Measurements from ENCODE around the gene PWWP2B.
A peak's percentile ranks its signal among the peaks of the same experiment; 100 is the strongest.

The PWWP2B gene

GRCh38 chr10:132446661-132447445 is 49.9 kb downstream of the PWWP2B start:
- Histone ChIP-seq H3K27me3 (ENCODE audit: control insufficient read depth, insufficient read depth, low read length, poor library complexity, severe bottlenecking) (no peaks in the 10 kb centered on the region), H3K4me3 (ENCODE audit: insufficient read depth, low read depth, low read length) (no peak overlapping the region), H3K4me1 (ENCODE audit: control insufficient read depth, insufficient read depth, low read length) (peaks cover 41% of the 10 kb centered on the region), H3K27ac (ENCODE audit: insufficient read depth, low read depth, low read length, poor library complexity, severe bottlenecking) (no peak overlapping the region), H3K36me3 (ENCODE audit: control insufficient read depth, insufficient read depth, low read length) (no peaks in the 10 kb centered on the region), H3K9me3 (ENCODE audit: control insufficient read depth, low read length) (no peaks in the 10 kb centered on the region)
- 80 to 81% methylated on average over 17 of the region's 17 CpGs for WGBS, 2 experiments

- H3K4me1 ChIP-seq (ENCODE audit: control insufficient read depth, insufficient read depth, low read length) = peaks cover 41% of the 10 kb centered on the region
- no peaks in the 10 kb centered on the region for H3K36me3 ChIP-seq (ENCODE audit: control insufficient read depth, insufficient read depth, low read length)
- no peak overlapping the region for H3K4me3 ChIP-seq (ENCODE audit: insufficient read depth, low read depth, low read length)
- WGBS, 2 experiments = 78 to 79% methylated on average over 29 of the region's 29 CpGs
- no peaks in the 10 kb centered on the region for H3K27me3 ChIP-seq (ENCODE audit: control insufficient read depth, insufficient read depth, low read length, poor library complexity, severe bottlenecking)
- no peaks in the 10 kb centered on the region for H3K9me3 ChIP-seq (ENCODE audit: control insufficient read depth, low read length)
- peak overlapping the region; percentile 58 for H3K27ac ChIP-seq (ENCODE audit: insufficient read depth, low read depth, low read length, poor library complexity, severe bottlenecking)
These were observed 50.6 kb downstream of the PWWP2B start for GRCh38 chr10:132447446-132448247.

- Histone ChIP-seq H3K4me3 (ENCODE audit: insufficient read depth, low read depth, low read length) (no peak overlapping the region), H3K36me3 (ENCODE audit: control insufficient read depth, insufficient read depth, low read length) (no peaks in the 10 kb centered on the region), H3K9me3 (ENCODE audit: control insufficient read depth, low read length) (no peaks in the 10 kb centered on the region), H3K4me1 (ENCODE audit: control insufficient read depth, insufficient read depth, low read length) (peaks cover 41% of the 10 kb centered on the region), H3K27me3 (ENCODE audit: control insufficient read depth, insufficient read depth, low read length, poor library complexity, severe bottlenecking) (no peaks in the 10 kb centered on the region), H3K27ac (ENCODE audit: insufficient read depth, low read depth, low read length, poor library complexity, severe bottlenecking) (peak overlapping the region; percentile 58)
- 64 to 66% methylated on average over 8 to 13 of the region's 15 CpGs for WGBS, 2 experiments
These were observed 51.3 kb downstream of the PWWP2B start for GRCh38 chr10:132448248-132448731.

GRCh38 chr10:132449051-132449810 is 52.2 kb downstream of the PWWP2B start:
- no peak overlapping the region for H3K27ac ChIP-seq (ENCODE audit: insufficient read depth, low read depth, low read length, poor library complexity, severe bottlenecking)
- H3K4me1 ChIP-seq (ENCODE audit: control insufficient read depth, insufficient read depth, low read length) = peaks cover 40% of the 10 kb centered on the region
- no peaks in the 10 kb centered on the region for H3K9me3 ChIP-seq (ENCODE audit: control insufficient read depth, low read length)
- H3K4me3 ChIP-seq (ENCODE audit: insufficient read depth, low read depth, low read length) = no peak overlapping the region
- 80 to 88% methylated on average over 12 to 19 of the region's 22 CpGs for WGBS, 2 experiments
- H3K27me3 ChIP-seq (ENCODE audit: control insufficient read depth, insufficient read depth, low read length, poor library complexity, severe bottlenecking) = no peaks in the 10 kb centered on the region
- no peaks in the 10 kb centered on the region for H3K36me3 ChIP-seq (ENCODE audit: control insufficient read depth, insufficient read depth, low read length)

- Histone ChIP-seq H3K4me3 (ENCODE audit: insufficient read depth, low read depth, low read length) (no peak overlapping the region), H3K27ac (ENCODE audit: insufficient read depth, low read depth, low read length, poor library complexity, severe bottlenecking) (no peak overlapping the region), H3K4me1 (ENCODE audit: control insufficient read depth, insufficient read depth, low read length) (peaks cover 37% of the 10 kb centered on the region), H3K36me3 (ENCODE audit: control insufficient read depth, insufficient read depth, low read length) (no peaks in the 10 kb centered on the region), H3K9me3 (ENCODE audit: control insufficient read depth, low read length) (no peaks in the 10 kb centered on the region), H3K27me3 (ENCODE audit: control insufficient read depth, insufficient read depth, low read length, poor library complexity, severe bottlenecking) (no peaks in the 10 kb centered on the region)
- WGBS, 2 experiments = 86 to 93% methylated on average over 8 of the region's 11 CpGs
These were observed 52.8 kb downstream of the PWWP2B start for GRCh38 chr10:132449811-132450181.

GRCh38 chr10:132450466-132450824 is 53.4 kb downstream of the PWWP2B start:
- no peak overlapping the region for H3K4me3 ChIP-seq (ENCODE audit: insufficient read depth, low read depth, low read length)
- no peak overlapping the region for H3K27ac ChIP-seq (ENCODE audit: insufficient read depth, low read depth, low read length, poor library complexity, severe bottlenecking)
- peaks cover 31% of the 10 kb centered on the region for H3K4me1 ChIP-seq (ENCODE audit: control insufficient read depth, insufficient read depth, low read length)
- no peaks in the 10 kb centered on the region for H3K27me3 ChIP-seq (ENCODE audit: control insufficient read depth, insufficient read depth, low read length, poor library complexity, severe bottlenecking)
- 84 to 91% methylated on average over 6 to 7 of the region's 9 CpGs for WGBS, 2 experiments
- H3K9me3 ChIP-seq (ENCODE audit: control insufficient read depth, low read length) = no peaks in the 10 kb centered on the region
- H3K36me3 ChIP-seq (ENCODE audit: control insufficient read depth, insufficient read depth, low read length) = no peaks in the 10 kb centered on the region

- Histone ChIP-seq H3K36me3 (ENCODE audit: control insufficient read depth, insufficient read depth, low read length) (no peaks in the 10 kb centered on the region), H3K27me3 (ENCODE audit: control insufficient read depth, insufficient read depth, low read length, poor library complexity, severe bottlenecking) (no peaks in the 10 kb centered on the region), H3K4me1 (ENCODE audit: control insufficient read depth, insufficient read depth, low read length) (peaks cover 26% of the 10 kb centered on the region), H3K4me3 (ENCODE audit: insufficient read depth, low read depth, low read length) (no peak overlapping the region), H3K9me3 (ENCODE audit: control insufficient read depth, low read length) (no peaks in the 10 kb centered on the region), H3K27ac (ENCODE audit: insufficient read depth, low read depth, low read length, poor library complexity, severe bottlenecking) (no peak overlapping the region)
- 75 to 76% methylated on average over 11 of the region's 11 CpGs for WGBS, 2 experiments
These were observed 54.0 kb downstream of the PWWP2B start for GRCh38 chr10:132450825-132451505.

GRCh38 chr10:132451506-132452215 is 54.7 kb downstream of the PWWP2B start:
- Histone ChIP-seq H3K4me1 (ENCODE audit: control insufficient read depth, insufficient read depth, low read length) (peaks cover 23% of the 10 kb centered on the region), H3K36me3 (ENCODE audit: control insufficient read depth, insufficient read depth, low read length) (no peaks in the 10 kb centered on the region), H3K9me3 (ENCODE audit: control insufficient read depth, low read length) (no peaks in the 10 kb centered on the region), H3K27ac (ENCODE audit: insufficient read depth, low read depth, low read length, poor library complexity, severe bottlenecking) (no peak overlapping the region), H3K4me3 (ENCODE audit: insufficient read depth, low read depth, low read length) (no peak overlapping the region), H3K27me3 (ENCODE audit: control insufficient read depth, insufficient read depth, low read length, poor library complexity, severe bottlenecking) (no peaks in the 10 kb centered on the region)
- WGBS, 2 experiments = 90 to 92% methylated on average over 18 of the region's 18 CpGs

- no peaks in the 10 kb centered on the region for H3K9me3 ChIP-seq (ENCODE audit: control insufficient read depth, low read length)
- H3K27ac ChIP-seq (ENCODE audit: insufficient read depth, low read depth, low read length, poor library complexity, severe bottlenecking) = no peak overlapping the region
- H3K27me3 ChIP-seq (ENCODE audit: control insufficient read depth, insufficient read depth, low read length, poor library complexity, severe bottlenecking) = no peaks in the 10 kb centered on the region
- H3K4me1 ChIP-seq (ENCODE audit: control insufficient read depth, insufficient read depth, low read length) = peaks cover 17% of the 10 kb centered on the region
- H3K4me3 ChIP-seq (ENCODE audit: insufficient read depth, low read depth, low read length) = no peak overlapping the region
- 89 to 90% methylated on average over 14 of the region's 14 CpGs for WGBS, 2 experiments
- H3K36me3 ChIP-seq (ENCODE audit: control insufficient read depth, insufficient read depth, low read length) = no peaks in the 10 kb centered on the region
These were observed 55.2 kb downstream of the PWWP2B start for GRCh38 chr10:132452216-132452650.

All from ectodermal cell (in vitro differentiated cells).